MCF 10A (cell line): ENCODE measurements around the gene BRF1. TPM values are rescaled to one million over a fixed set of nuclear protein-coding genes. Genes with fewer than 3 reads are reported as not detected.

Source experiments
- BruUV-seq: library from RNA; stranded (reverse); fragments of 400-500 nt; replicated peaks from 2 replicates; lab custom pipeline; 2021; lab: Mats Ljungman, UMichigan
- CTCF ChIA-PET: fragments of 300-600 bp; sonication (Branson Sonifier 250); formaldehyde crosslinking; extraction: SDS; loops from one replicate; lab custom pipeline; 2021; ENCODE audit warnings: antibody characterized with exemption, inconsistent platforms; lab: Yijun Ruan, JAX
- POLR2A ChIA-PET: fragments of 300-600, 350-650 bp; sonication (Branson Sonifier 250); formaldehyde crosslinking; extraction: SDS; loops from one replicate; lab custom pipeline; 2020; ENCODE audit warnings: antibody characterized with exemption, inconsistent platforms; lab: Yijun Ruan, JAX
- DNase-seq: peaks from one replicate; pipeline ENCODE4 v3.0.0-alpha.2; 2018; ENCODE audit not compliant: unreplicated experiment
- H3K27ac Mint-ChIP-seq: one replicate; pipeline ENCODE4 v1.8.0; 2022; ENCODE audit warnings: mild to moderate bottlenecking, low read depth, mixed read lengths; ENCODE audit not compliant: unreplicated experiment
- H3K27me3 Mint-ChIP-seq: one replicate; pipeline ENCODE4 v1.8.0; 2022; ENCODE audit warnings: mixed read lengths; ENCODE audit not compliant: insufficient read depth, unreplicated experiment
- H3K36me3 Mint-ChIP-seq: one replicate; pipeline ENCODE4 v1.8.0; 2022; ENCODE audit warnings: mild to moderate bottlenecking, moderate library complexity, mixed read lengths; ENCODE audit not compliant: insufficient read depth, unreplicated experiment
- H3K4me1 Mint-ChIP-seq: one replicate; pipeline ENCODE4 v1.8.0; 2022; ENCODE audit warnings: mixed read lengths; ENCODE audit not compliant: insufficient read depth, unreplicated experiment
- H3K4me3 Mint-ChIP-seq: one replicate; pipeline ENCODE4 v1.8.0; 2022; ENCODE audit warnings: mild to moderate bottlenecking, moderate library complexity, mixed read lengths; ENCODE audit not compliant: unreplicated experiment
- H3K9me3 Mint-ChIP-seq: one replicate; pipeline ENCODE4 v1.8.0; 2022; ENCODE audit warnings: mixed read lengths; ENCODE audit not compliant: unreplicated experiment
- CTCF ChIP-seq: fragments of 200-600 bp; IDR thresholded peaks from one replicate; pipeline ENCODE4 v1.8.0; 2022; ENCODE audit warnings: antibody characterized with exemption, mild to moderate bottlenecking; ENCODE audit not compliant: unreplicated experiment
- intact Hi-C: fragments of 100-400 bp; cut with micrococcal nuclease; formaldehyde crosslinking; loops from 2 replicates; pipeline ENCODE4 v1.14.1; 2022
- total RNA-seq: library from RNA; stranded (reverse); gene quantifications from 2 replicates; pipeline ENCODE4 v1.2.3, GENCODE V29; 2022

Gene BRF1
- total RNA-seq, 1 experiment from 2014 or later: 30.7 TPM

- DNase-seq: no peak
- no TSS peak for BruUV-seq
- no peak overlapping the region for H3K27ac Mint-ChIP-seq
- CTCF ChIA-PET: interaction anchor here (0.6 to 0.7 kb wide), 2 partner anchors 514 to 1972 kb away, joined by 3 to 5 read pairs; no protein-coding TSS in a partner anchor
- H3K27me3 Mint-ChIP-seq: no peaks in the 10 kb centered on the region
- H3K4me3 Mint-ChIP-seq: no peak overlapping the region
- no peaks in the 10 kb centered on the region for H3K9me3 Mint-ChIP-seq
- H3K4me1 Mint-ChIP-seq: peaks cover 8% of the 10 kb centered on the region
- intact Hi-C loops: no loop called here
- TF ChIP-seq CTCF: no peak
- H3K36me3 Mint-ChIP-seq: peaks cover 6% of the 10 kb centered on the region
- POLR2A ChIA-PET: no interaction called here
Observed at GRCh38 chr14:105322791-105323556, 22.2 kb upstream of the BRF1 start.

GRCh38 chr14:105317546-105317945 lies 16.7 kb upstream of the BRF1 start:
- Mint-ChIP-seq H3K9me3 (no peaks in the 10 kb centered on the region), H3K27me3 (no peaks in the 10 kb centered on the region), H3K4me3 (no peak overlapping the region), H3K4me1 (peaks cover 6% of the 10 kb centered on the region), H3K36me3 (peaks cover 12% of the 10 kb centered on the region), H3K27ac (no peak overlapping the region)
- CTCF ChIA-PET: interaction anchor here (0.8 to 1.7 kb wide), 2 partner anchors 35 to 79 kb away, joined by 3 to 4 read pairs; no protein-coding TSS in a partner anchor
- no peak for DNase-seq
- BruUV-seq: no TSS peak
- POLR2A ChIA-PET: interaction anchor here (0.7 to 1.0 kb wide), 2 partner anchors 16 to 18 kb away, joined by 3 to 4 read pairs; partner anchors contain the start of gene BRF1
- TF ChIP-seq CTCF: no peak
- intact Hi-C loops: loop anchor here (5.0 kb wide), 1 partner anchor 35 kb away; no protein-coding TSS in a partner anchor

GRCh38 chr14:105316968-105317510 lies 16.2 kb upstream of the BRF1 start:
- BruUV-seq: no TSS peak

More at GRCh38 chr14:105316968-105317510, 16.2 kb upstream of the BRF1 start:
- H3K4me1 Mint-ChIP-seq: peaks cover 6% of the 10 kb centered on the region
- H3K27ac Mint-ChIP-seq: no peak overlapping the region
- no peak for DNase-seq
- no peak for TF ChIP-seq CTCF
- H3K9me3 Mint-ChIP-seq: no peaks in the 10 kb centered on the region
- peak overlapping the region; percentile 84 for H3K4me3 Mint-ChIP-seq
- H3K36me3 Mint-ChIP-seq: peaks cover 12% of the 10 kb centered on the region
- POLR2A ChIA-PET: interaction anchor here (0.7 to 0.8 kb wide), 2 partner anchors 18 to 47 kb away, joined by 3 to 4 read pairs; no protein-coding TSS in a partner anchor
- H3K27me3 Mint-ChIP-seq: no peaks in the 10 kb centered on the region
- intact Hi-C loops: loop anchor here (5.0 kb wide), 1 partner anchor 35 kb away; no protein-coding TSS in a partner anchor
- CTCF ChIA-PET: interaction anchor here (0.8 to 1.7 kb wide), 2 partner anchors 35 to 80 kb away, joined by 3 to 4 read pairs; no protein-coding TSS in a partner anchor
